Measurements from ENCODE around the gene ARHGAP22.

ARHGAP22 gene

GRCh38 chr10:48589266-48589665 is 15.6 kb downstream of the ARHGAP22 start:
- Histone ChIP-seq H3K27me3 (replicated peaks; ENCODE audit: control insufficient read depth, insufficient read depth, low read length, poor library complexity, severe bottlenecking) (no peaks in the 10 kb centered on the region), H3K4me3 (ENCODE audit: insufficient read depth, low read depth, low read length, poor library complexity, severe bottlenecking) (no peak overlapping the region), H3K4me1 (ENCODE audit: control insufficient read depth, insufficient read depth, low read length, poor library complexity, severe bottlenecking) (no peaks in the 10 kb centered on the region), H3K27ac (ENCODE audit: insufficient read depth, low read length, poor library complexity, severe bottlenecking) (no peak overlapping the region), H3K9me3 (ENCODE audit: control insufficient read depth, low read length) (no peaks in the 10 kb centered on the region), H3K36me3 (ENCODE audit: control insufficient read depth, insufficient read depth, low read length) (no peaks in the 10 kb centered on the region)
- DNase-seq: no peak

DNA sequence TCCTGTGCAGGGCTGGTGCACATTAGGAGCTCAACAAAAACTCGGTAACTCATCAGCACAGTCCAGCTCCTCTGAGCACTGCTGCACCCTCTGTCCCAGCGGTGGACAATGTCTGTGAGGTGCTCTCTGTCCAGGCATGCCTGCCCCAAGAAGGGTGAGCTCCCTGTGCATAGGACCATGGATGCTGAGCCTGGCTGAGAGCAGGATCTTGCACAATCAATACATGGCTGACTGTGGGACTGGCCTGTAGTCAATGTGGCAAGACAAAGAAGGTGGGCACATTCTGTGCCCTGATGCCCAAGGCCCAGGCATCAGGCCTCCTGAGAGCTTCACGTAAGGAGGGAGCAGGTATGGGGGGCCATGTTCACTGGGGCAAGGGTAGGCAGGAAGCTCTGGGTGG is 17.1 kb downstream of the ARHGAP22 start:
- H3K27me3 ChIP-seq (replicated peaks; ENCODE audit: control insufficient read depth, insufficient read depth, low read length, poor library complexity, severe bottlenecking): no peaks in the 10 kb centered on the region
- no peaks in the 10 kb centered on the region for H3K9me3 ChIP-seq (ENCODE audit: control insufficient read depth, low read length)
- H3K36me3 ChIP-seq (ENCODE audit: control insufficient read depth, insufficient read depth, low read length): no peaks in the 10 kb centered on the region
- no peak overlapping the region for H3K4me3 ChIP-seq (ENCODE audit: insufficient read depth, low read depth, low read length, poor library complexity, severe bottlenecking)
- no peak overlapping the region for H3K27ac ChIP-seq (ENCODE audit: insufficient read depth, low read length, poor library complexity, severe bottlenecking)
- H3K4me1 ChIP-seq (ENCODE audit: control insufficient read depth, insufficient read depth, low read length, poor library complexity, severe bottlenecking): no peaks in the 10 kb centered on the region
- no peak for DNase-seq

GRCh38 chr10:48587101-48587500 is 17.8 kb downstream of the ARHGAP22 start:
- Histone ChIP-seq H3K4me1 (ENCODE audit: control insufficient read depth, insufficient read depth, low read length, poor library complexity, severe bottlenecking) (no peaks in the 10 kb centered on the region), H3K36me3 (ENCODE audit: control insufficient read depth, insufficient read depth, low read length) (no peaks in the 10 kb centered on the region), H3K9me3 (ENCODE audit: control insufficient read depth, low read length) (no peaks in the 10 kb centered on the region), H3K27ac (ENCODE audit: insufficient read depth, low read length, poor library complexity, severe bottlenecking) (no peak overlapping the region), H3K27me3 (replicated peaks; ENCODE audit: control insufficient read depth, insufficient read depth, low read length, poor library complexity, severe bottlenecking) (no peaks in the 10 kb centered on the region), H3K4me3 (ENCODE audit: insufficient read depth, low read depth, low read length, poor library complexity, severe bottlenecking) (no peak overlapping the region)
- no peak for DNase-seq

DNA sequence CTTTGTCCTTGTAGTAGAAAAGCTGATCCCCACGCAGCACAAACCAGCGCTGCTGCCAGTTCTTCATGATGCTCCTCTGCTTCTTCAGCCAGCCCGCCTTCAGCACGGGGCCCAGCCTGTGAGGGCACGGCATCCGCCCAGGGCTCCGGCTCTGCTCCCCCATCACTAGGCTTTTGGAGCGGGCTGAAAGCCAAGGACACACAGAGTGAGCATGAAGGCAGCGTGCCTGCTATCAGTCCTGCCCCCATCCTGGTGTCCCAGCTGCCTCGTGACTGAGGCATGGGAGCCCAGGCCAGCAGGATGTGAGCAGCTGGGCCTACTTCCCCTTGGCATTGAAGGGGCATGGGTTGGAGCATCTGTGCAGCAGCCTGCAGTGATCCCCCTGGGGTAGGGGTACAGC is 21.9 kb downstream of the ARHGAP22 start:
- Histone ChIP-seq H3K27ac (ENCODE audit: insufficient read depth, low read length, poor library complexity, severe bottlenecking) (no peak overlapping the region), H3K27me3 (replicated peaks; ENCODE audit: control insufficient read depth, insufficient read depth, low read length, poor library complexity, severe bottlenecking) (no peaks in the 10 kb centered on the region), H3K9me3 (ENCODE audit: control insufficient read depth, low read length) (no peaks in the 10 kb centered on the region), H3K4me3 (ENCODE audit: insufficient read depth, low read depth, low read length, poor library complexity, severe bottlenecking) (no peak overlapping the region), H3K36me3 (ENCODE audit: control insufficient read depth, insufficient read depth, low read length) (no peaks in the 10 kb centered on the region), H3K4me1 (ENCODE audit: control insufficient read depth, insufficient read depth, low read length, poor library complexity, severe bottlenecking) (no peaks in the 10 kb centered on the region)
- DNase-seq: no peak

- DNase-seq: no peak
- H3K4me1 ChIP-seq (ENCODE audit: control insufficient read depth, insufficient read depth, low read length, poor library complexity, severe bottlenecking): no peaks in the 10 kb centered on the region
Measured at GRCh38 chr10:48580236-48580635, 24.6 kb downstream of the ARHGAP22 start.

GRCh38 chr10:48579251-48579960 is 25.5 kb downstream of the ARHGAP22 start:
- Histone ChIP-seq H3K4me1 (ENCODE audit: control insufficient read depth, insufficient read depth, low read length, poor library complexity, severe bottlenecking) (no peaks in the 10 kb centered on the region), H3K36me3 (ENCODE audit: control insufficient read depth, insufficient read depth, low read length) (no peaks in the 10 kb centered on the region), H3K27ac (ENCODE audit: insufficient read depth, low read length, poor library complexity, severe bottlenecking) (no peak overlapping the region)

More at GRCh38 chr10:48580236-48580635, 24.6 kb downstream of the ARHGAP22 start:
- Histone ChIP-seq H3K27ac (ENCODE audit: insufficient read depth, low read length, poor library complexity, severe bottlenecking) (no peak overlapping the region), H3K9me3 (ENCODE audit: control insufficient read depth, low read length) (no peaks in the 10 kb centered on the region), H3K27me3 (replicated peaks; ENCODE audit: control insufficient read depth, insufficient read depth, low read length, poor library complexity, severe bottlenecking) (no peaks in the 10 kb centered on the region), H3K4me3 (ENCODE audit: insufficient read depth, low read depth, low read length, poor library complexity, severe bottlenecking) (no peak overlapping the region), H3K36me3 (ENCODE audit: control insufficient read depth, insufficient read depth, low read length) (no peaks in the 10 kb centered on the region)

DNA sequence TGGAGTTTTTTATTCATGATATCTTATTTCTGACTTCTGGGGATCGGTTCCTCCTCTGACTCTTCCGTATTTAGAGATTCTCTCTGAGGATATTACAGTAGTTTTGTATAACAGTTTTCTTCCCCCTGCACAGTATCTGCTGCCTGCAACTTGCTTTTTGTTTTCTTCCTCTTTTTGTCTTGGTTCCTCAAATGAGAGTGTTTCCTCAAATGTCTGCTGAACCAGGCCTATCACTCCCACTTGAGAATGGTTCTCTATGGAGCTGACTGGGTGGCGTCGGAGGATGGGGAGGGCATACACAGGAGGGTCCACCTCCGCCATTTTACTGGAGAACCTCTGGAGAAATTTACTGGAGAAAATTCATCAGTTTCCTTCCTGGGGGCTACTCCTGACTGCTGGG is 27.7 kb downstream of the ARHGAP22 start:
- H3K4me3 ChIP-seq (ENCODE audit: insufficient read depth, low read depth, low read length, poor library complexity, severe bottlenecking): no peak overlapping the region
- H3K27ac ChIP-seq (ENCODE audit: insufficient read depth, low read length, poor library complexity, severe bottlenecking): no peak overlapping the region
- DNase-seq: no peak
- H3K27me3 ChIP-seq (replicated peaks; ENCODE audit: control insufficient read depth, insufficient read depth, low read length, poor library complexity, severe bottlenecking): no peaks in the 10 kb centered on the region
- H3K4me1 ChIP-seq (ENCODE audit: control insufficient read depth, insufficient read depth, low read length, poor library complexity, severe bottlenecking): no peaks in the 10 kb centered on the region
- no peaks in the 10 kb centered on the region for H3K36me3 ChIP-seq (ENCODE audit: control insufficient read depth, insufficient read depth, low read length)
- H3K9me3 ChIP-seq (ENCODE audit: control insufficient read depth, low read length): no peaks in the 10 kb centered on the region

More at GRCh38 chr10:48579251-48579960, 25.5 kb downstream of the ARHGAP22 start:
- no peaks in the 10 kb centered on the region for H3K27me3 ChIP-seq (replicated peaks; ENCODE audit: control insufficient read depth, insufficient read depth, low read length, poor library complexity, severe bottlenecking)
- no peak for DNase-seq
- no peaks in the 10 kb centered on the region for H3K9me3 ChIP-seq (ENCODE audit: control insufficient read depth, low read length)
- H3K4me3 ChIP-seq (ENCODE audit: insufficient read depth, low read depth, low read length, poor library complexity, severe bottlenecking): no peak overlapping the region

GRCh38 chr10:48576501-48576900 is 28.4 kb downstream of the ARHGAP22 start:
- DNase-seq: no peak
- no peaks in the 10 kb centered on the region for H3K4me1 ChIP-seq (ENCODE audit: control insufficient read depth, insufficient read depth, low read length, poor library complexity, severe bottlenecking)
- no peaks in the 10 kb centered on the region for H3K9me3 ChIP-seq (ENCODE audit: control insufficient read depth, low read length)
- no peak overlapping the region for H3K4me3 ChIP-seq (ENCODE audit: insufficient read depth, low read depth, low read length, poor library complexity, severe bottlenecking)
- no peaks in the 10 kb centered on the region for H3K27me3 ChIP-seq (replicated peaks; ENCODE audit: control insufficient read depth, insufficient read depth, low read length, poor library complexity, severe bottlenecking)
- no peak overlapping the region for H3K27ac ChIP-seq (ENCODE audit: insufficient read depth, low read length, poor library complexity, severe bottlenecking)
- no peaks in the 10 kb centered on the region for H3K36me3 ChIP-seq (ENCODE audit: control insufficient read depth, insufficient read depth, low read length)

DNA sequence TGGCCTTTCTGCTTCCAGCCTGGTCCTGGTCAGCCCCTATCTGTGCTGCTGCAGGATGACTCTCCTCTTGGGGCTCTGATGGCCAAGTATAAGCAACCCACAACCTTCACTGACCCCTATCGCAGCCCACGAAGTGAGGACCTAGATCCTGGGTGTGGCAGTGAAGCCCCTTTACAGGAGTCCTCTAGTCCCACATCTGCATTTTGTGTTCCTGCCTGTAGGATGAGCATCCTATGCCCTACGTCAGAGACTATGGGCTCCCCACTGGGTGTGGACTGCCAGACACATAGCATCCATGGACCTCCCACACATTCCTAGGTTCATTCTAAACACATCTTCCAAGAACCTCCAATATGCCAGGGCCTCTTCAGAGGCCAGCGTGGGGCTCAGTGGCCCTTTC is 29.0 kb downstream of the ARHGAP22 start:
- Histone ChIP-seq H3K9me3 (ENCODE audit: control insufficient read depth, low read length) (no peaks in the 10 kb centered on the region), H3K27ac (ENCODE audit: insufficient read depth, low read length, poor library complexity, severe bottlenecking) (no peak overlapping the region), H3K36me3 (ENCODE audit: control insufficient read depth, insufficient read depth, low read length) (no peaks in the 10 kb centered on the region), H3K27me3 (replicated peaks; ENCODE audit: control insufficient read depth, insufficient read depth, low read length, poor library complexity, severe bottlenecking) (no peaks in the 10 kb centered on the region), H3K4me1 (ENCODE audit: control insufficient read depth, insufficient read depth, low read length, poor library complexity, severe bottlenecking) (no peaks in the 10 kb centered on the region), H3K4me3 (ENCODE audit: insufficient read depth, low read depth, low read length, poor library complexity, severe bottlenecking) (no peak overlapping the region)
- DNase-seq: no peak

DNA sequence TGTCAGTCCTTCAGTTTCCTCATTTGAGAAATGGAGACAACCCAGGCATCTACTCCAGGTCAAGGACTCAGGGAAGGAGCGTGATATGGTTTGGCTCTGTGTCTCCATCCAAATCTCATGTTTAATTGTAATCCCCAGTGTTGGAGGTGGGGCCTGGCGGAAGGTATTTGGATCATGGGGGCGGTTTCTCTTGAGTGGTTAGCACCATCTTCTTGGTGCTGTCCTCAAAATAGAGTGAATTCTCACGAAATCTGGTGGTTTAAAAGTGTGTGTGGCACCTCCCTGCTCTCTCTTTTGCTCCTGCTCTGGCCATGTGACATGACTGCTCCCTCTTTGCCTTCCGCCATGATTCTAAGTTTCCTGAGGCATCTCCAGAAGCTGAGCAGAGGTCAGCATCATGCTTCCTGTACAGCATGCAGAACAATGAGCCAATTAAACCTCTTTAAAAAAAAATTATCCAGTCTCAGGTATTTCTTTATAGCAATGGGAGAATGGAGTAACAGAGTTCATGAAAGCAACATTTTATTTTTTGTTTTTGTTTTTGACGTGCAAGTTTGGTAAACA is 30.0 kb downstream of the ARHGAP22 start:
- no peaks in the 10 kb centered on the region for H3K4me1 ChIP-seq (ENCODE audit: control insufficient read depth, insufficient read depth, low read length, poor library complexity, severe bottlenecking)

More for the DNA sequence above, 30.0 kb downstream of the ARHGAP22 start:
- Histone ChIP-seq H3K27ac (ENCODE audit: insufficient read depth, low read length, poor library complexity, severe bottlenecking) (no peak overlapping the region), H3K4me3 (ENCODE audit: insufficient read depth, low read depth, low read length, poor library complexity, severe bottlenecking) (no peak overlapping the region), H3K9me3 (ENCODE audit: control insufficient read depth, low read length) (no peaks in the 10 kb centered on the region), H3K27me3 (replicated peaks; ENCODE audit: control insufficient read depth, insufficient read depth, low read length, poor library complexity, severe bottlenecking) (no peaks in the 10 kb centered on the region), H3K36me3 (ENCODE audit: control insufficient read depth, insufficient read depth, low read length) (no peaks in the 10 kb centered on the region)
- DNase-seq: no peak

Measured in effector memory CD4-positive, alpha-beta T cell (primary cell).